Measurements from ENCODE around the gene ZSWIM3. TPM values are rescaled to one million over a fixed set of nuclear protein-coding genes. Genes with fewer than 3 reads are reported as not detected.

ZSWIM3 gene
- total RNA-seq, 6 experiments from 2014 or later, result 1.7 to 2.7 (median 1.9) TPM

DNA sequence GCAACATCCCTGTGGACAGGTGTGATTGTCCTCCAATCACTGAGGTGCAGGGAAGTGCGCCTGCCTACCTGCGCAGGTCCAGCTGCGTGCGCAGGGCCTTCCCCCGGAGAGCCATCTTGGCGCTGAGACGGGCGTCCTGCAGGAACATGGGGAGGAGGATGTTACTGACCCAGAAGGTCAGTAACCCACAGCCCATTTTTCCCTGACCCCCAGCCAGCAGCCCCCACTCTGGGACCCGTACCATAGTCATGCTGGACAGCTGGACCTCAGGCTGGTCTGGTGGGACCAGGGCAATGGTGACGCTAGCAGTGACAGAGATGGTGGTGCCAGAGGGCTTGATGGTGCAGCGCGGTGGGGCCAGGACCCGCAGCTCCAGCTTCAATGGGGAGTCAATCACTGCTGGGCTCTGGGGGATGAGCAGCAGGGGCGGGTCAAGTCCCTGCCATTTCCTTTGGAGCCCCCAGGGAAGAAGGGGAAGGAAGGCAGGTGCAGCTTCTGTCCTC is 44.8 kb downstream of the ZSWIM3 start:
- intact Hi-C loops (cut with DNase I), result no loop called here
- 80% methylated on average over 2 of the region's 14 CpGs for WGBS (ENCODE audit: insufficient coverage, low coverage, low lambda C conversion rate, missing lambda C conversion rate)
- no peak for TF ChIP-seq CTCF (IDR thresholded peaks at IDR 0.05)
- Histone ChIP-seq H3K27ac (no peak overlapping the region), H3K36me3 (peaks cover 0 to 4% (median 1%) of the 10 kb centered on the region in 4 donors), H3K4me1 (no peaks in the 10 kb centered on the region), H3K27me3 (no peaks in the 10 kb centered on the region), H3K9me3 (no peaks in the 10 kb centered on the region), H3K4me3 (no peak overlapping the region)
- DNase-seq (no peak), ATAC-seq (peak in 1 of 4 donors; percentile 17)

DNA sequence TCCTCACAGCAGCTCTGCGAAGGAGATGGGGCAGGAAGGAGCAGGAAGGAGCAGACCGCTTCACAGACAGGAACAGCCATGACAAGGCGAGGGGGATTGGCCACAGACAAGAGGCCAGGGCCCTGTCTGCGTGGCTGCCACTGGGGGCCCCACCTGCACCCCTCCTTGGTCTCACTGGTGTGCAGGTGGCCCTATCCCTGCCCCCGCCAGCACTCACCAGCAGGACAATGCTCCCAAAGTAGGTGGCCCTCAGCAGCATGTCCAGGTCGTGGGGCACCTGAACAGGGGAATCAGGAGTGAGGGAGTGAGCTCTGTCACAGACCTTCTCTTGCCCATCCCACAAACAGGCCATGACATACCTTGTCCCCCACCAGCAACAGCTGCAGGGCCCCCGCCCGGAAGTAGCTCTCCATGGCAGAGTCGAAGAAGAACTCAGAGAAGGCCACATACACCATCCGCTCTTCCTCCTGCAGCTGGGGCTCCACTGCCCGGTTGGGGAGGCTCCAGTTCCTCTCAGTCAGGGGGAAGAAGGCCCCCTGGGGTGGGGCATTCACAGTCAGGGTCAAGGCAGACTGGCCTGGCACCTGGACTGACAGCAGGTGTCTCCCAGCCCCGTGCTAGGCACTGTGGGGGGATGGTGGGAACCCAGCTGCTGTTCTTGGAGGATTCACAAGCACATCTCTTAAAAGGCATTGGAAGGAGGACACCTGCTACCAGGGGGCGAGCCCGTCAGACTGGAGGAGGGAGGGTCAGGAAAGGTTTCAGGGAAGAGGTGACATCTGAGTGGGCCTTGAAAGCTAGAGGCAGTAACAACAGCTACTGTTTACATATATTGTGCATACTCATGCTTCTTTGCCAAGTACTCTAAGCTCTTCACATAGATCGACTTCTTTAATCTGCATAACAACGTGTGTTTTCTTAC is 47.4 kb downstream of the ZSWIM3 start:
- 74% methylated on average over 6 of the region's 16 CpGs for WGBS (ENCODE audit: insufficient coverage, low coverage, low lambda C conversion rate, missing lambda C conversion rate)
- H3K27me3 ChIP-seq, result no peaks in the 10 kb centered on the region
- H3K4me3 ChIP-seq, result no peak overlapping the region
- H3K36me3 ChIP-seq, result no peaks in the 10 kb centered on the region
- no peaks in the 10 kb centered on the region for H3K9me3 ChIP-seq
- TF ChIP-seq CTCF (IDR thresholded peaks at IDR 0.05) (no peak), POLR2A (IDR thresholded peaks at IDR 0.05) (no peak)
- ATAC-seq (peak in 1 of 4 donors; percentile 28), DNase-seq (no peak)
- no peaks in the 10 kb centered on the region for H3K4me1 ChIP-seq
- intact Hi-C loops (cut with DNase I), result no loop called here
- no peak overlapping the region for H3K27ac ChIP-seq

DNA sequence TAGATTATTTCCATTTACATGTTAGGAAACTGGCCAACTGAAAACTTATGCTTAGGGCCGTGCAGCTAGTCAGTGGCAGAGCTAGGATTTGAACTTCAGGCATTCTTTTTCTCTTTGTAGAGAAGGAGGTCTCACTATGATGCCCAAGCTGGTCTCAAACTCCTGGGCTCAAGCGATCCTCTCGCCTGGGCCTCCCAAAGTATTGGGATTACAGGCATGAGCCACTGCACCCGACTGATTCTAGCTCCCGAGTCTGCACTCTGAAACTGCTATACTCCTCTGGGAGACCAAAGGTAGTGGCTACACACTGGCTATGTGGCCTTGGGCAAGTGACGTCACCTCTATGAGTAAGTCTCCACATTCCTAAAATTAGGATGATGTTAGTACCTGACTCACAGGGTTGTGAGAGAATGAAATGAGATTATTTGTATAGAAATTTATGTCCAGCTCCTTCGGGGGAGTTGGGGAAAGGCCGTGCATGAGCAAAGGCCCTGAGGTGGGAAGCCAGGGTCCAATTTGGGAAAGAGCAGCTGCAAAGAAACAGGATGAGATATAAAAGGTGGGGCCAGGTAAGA is 48.2 kb downstream of the ZSWIM3 start:
- Histone ChIP-seq H3K9me3 (no peaks in the 10 kb centered on the region), H3K4me3 (no peak overlapping the region), H3K4me1 (no peaks in the 10 kb centered on the region), H3K27ac (no peak overlapping the region), H3K36me3 (no peaks in the 10 kb centered on the region), H3K27me3 (no peaks in the 10 kb centered on the region)
- no peak for TF ChIP-seq POLR2A (IDR thresholded peaks at IDR 0.05)
- TF ChIP-seq CTCF (IDR thresholded peaks at IDR 0.05), result no peak
- DNase-seq, result no peak
- WGBS (ENCODE audit: insufficient coverage, low coverage, low lambda C conversion rate, missing lambda C conversion rate), result 84% methylated on average over 7 of the region's 8 CpGs
- peak in 1 of 4 donors; percentile 52 for ATAC-seq
- intact Hi-C loops (cut with DNase I), result no loop called here

GRCh38 chr20:45907219-45907948 is 50.0 kb downstream of the ZSWIM3 start:
- ATAC-seq (no peak), DNase-seq (no peak)
- Histone ChIP-seq H3K4me3 (no peak overlapping the region), H3K9me3 (no peaks in the 10 kb centered on the region), H3K4me1 (no peaks in the 10 kb centered on the region), H3K27me3 (no peaks in the 10 kb centered on the region), H3K36me3 (no peaks in the 10 kb centered on the region), H3K27ac (no peak overlapping the region)
- intact Hi-C loops (cut with DNase I), result no loop called here
- TF ChIP-seq CTCF (IDR thresholded peaks at IDR 0.05), result no peak
- no peak for TF ChIP-seq POLR2A (IDR thresholded peaks at IDR 0.05)
- WGBS (ENCODE audit: insufficient coverage, low coverage, low lambda C conversion rate, missing lambda C conversion rate), result 86% methylated on average over 8 of the region's 17 CpGs

Data from right lobe of liver (tissue), 6 donors.